SK-N-SH (cell line): ENCODE results near the gene GRHL3.

Source experiments
- JUND ChIP-seq: IDR thresholded peaks from 2 replicates; pipeline ENCODE4 v1.4.0; 2012
- RCOR1 ChIP-seq: fragments of 150-350 bp; IDR thresholded peaks from 2 replicates; pipeline ENCODE4 v1.6.1; 2017; ENCODE audit warnings: antibody characterized with exemption, low read length
- SIN3A ChIP-seq: IDR thresholded peaks from 2 replicates; pipeline ENCODE4 v1.6.1; 2012; ENCODE audit warnings: low read depth, mild to moderate bottlenecking, low read length, moderate library complexity, borderline replicate concordance

DNA sequence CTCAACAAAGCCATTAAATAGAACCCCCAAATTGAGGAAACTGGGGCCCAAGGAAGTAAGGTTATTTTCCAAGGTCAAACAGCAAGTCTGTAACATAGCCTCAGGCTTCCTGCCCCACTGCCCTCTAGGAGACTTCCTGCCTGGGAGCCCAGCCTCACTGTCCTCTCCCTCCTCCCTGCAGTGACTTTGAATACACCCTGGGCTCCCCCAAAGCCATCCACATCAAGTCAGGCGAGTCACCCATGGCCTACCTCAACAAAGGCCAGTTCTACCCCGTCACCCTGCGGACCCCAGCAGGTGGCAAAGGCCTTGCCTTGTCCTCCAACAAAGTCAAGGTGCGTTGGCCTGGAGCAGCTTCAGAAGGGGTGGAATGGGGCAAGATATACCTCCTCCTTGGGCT, 18.3 kb downstream of the GRHL3 start:
- TF ChIP-seq RCOR1 (no peak), SIN3A (no peak), JUND (no peak)
